K562 (cell line): ENCODE measurements around the gene SCRN2. TPM values are rescaled to one million over a fixed set of nuclear protein-coding genes. Genes with fewer than 3 reads are reported as not detected.
A peak's percentile ranks its signal among the peaks of the same experiment; 100 is the strongest.

ENCODE experiments used
- BHLHE40 ChIP-seq: IDR thresholded peaks from 2 replicates; pipeline ENCODE4 v1.6.1; 2011; ENCODE audit warnings: low read length, improper control_type of control experiment
- ETS2 ChIP-seq: IDR thresholded peaks from 2 replicates; pipeline ENCODE4 v1.6.1; 2016; ENCODE audit warnings: borderline replicate concordance, missing genetic modification characterization, mild to moderate bottlenecking, moderate library complexity, missing compliant biosample characterization; ENCODE audit not compliant: poor library complexity, severe bottlenecking
- FOXJ2 ChIP-seq: fragments of 200-800 bp; sonication (Bioruptor generic); IDR thresholded peaks from 2 replicates; pipeline ENCODE4 v1.6.1; 2016; ENCODE audit warnings: missing genetic modification characterization, missing compliant biosample characterization
- GABPB1 ChIP-seq: sonication (generic); formaldehyde crosslinking; IDR thresholded peaks from 2 replicates; pipeline ENCODE4 v1.8.0; 2022; ENCODE audit warnings: mild to moderate bottlenecking, missing genetic modification reagents
- GTF2F1 ChIP-seq: IDR thresholded peaks from 2 replicates; pipeline ENCODE4 v1.6.1; 2011; ENCODE audit warnings: low read depth, low read length, improper control_type of control experiment
- HDAC1 ChIP-seq, 2 experiments: fragments of 450-650 bp; IDR thresholded peaks; 2 replicates each; pipeline ENCODE4 v1.6.1; 2016 to 2017; ENCODE audit warnings: inconsistent platforms in 1 of 2, mild to moderate bottlenecking in 1 of 2, moderate library complexity in 1 of 2
- HEY1 ChIP-seq: fragments of 250-450 bp; sonication (Bioruptor Pico); IDR thresholded peaks from 2 replicates; pipeline ENCODE4 v1.5.0; 2020; ENCODE audit warnings: mild to moderate bottlenecking, moderate library complexity, borderline replicate concordance
- PCBP1 ChIP-seq: fragments of 200-400 bp; formaldehyde crosslinking; IDR thresholded peaks from 2 replicates; pipeline ENCODE4 v1.6.1; 2018; ENCODE audit warnings: mild to moderate bottlenecking, low read depth, low read length; ENCODE audit not compliant: poor library complexity, severe bottlenecking
- SETDB1 ChIP-seq: IDR thresholded peaks from one replicate; pipeline ENCODE4 v1.6.1; 2012; ENCODE audit warnings: low read length, control low read depth, inconsistent platforms
- SMAD3 ChIP-seq: fragments of 450-650 bp; formaldehyde crosslinking; conservative IDR thresholded peaks from 2 replicates; pipeline ENCODE4 v1.4.0; 2020; ENCODE audit warnings: mild to moderate bottlenecking
- SP2 ChIP-seq: IDR thresholded peaks from 2 replicates; pipeline ENCODE4 v1.6.1; 2011; ENCODE audit warnings: mild to moderate bottlenecking, low read depth, low read length, moderate library complexity; ENCODE audit not compliant: poor library complexity, severe bottlenecking; ENCODE audit errors: extremely low read depth
- SPI1 ChIP-seq: IDR thresholded peaks from 2 replicates; pipeline ENCODE4 v1.6.1; 2011; ENCODE audit warnings: low read depth, low read length, control low read depth, borderline replicate concordance
- TAF9B ChIP-seq: fragments of 450-650 bp; IDR thresholded peaks from 2 replicates; pipeline ENCODE4 v1.6.1; 2018; ENCODE audit warnings: mild to moderate bottlenecking; ENCODE audit not compliant: partially characterized antibody
- TCF3 ChIP-seq: sonication (generic); formaldehyde crosslinking; IDR thresholded peaks from 2 replicates; pipeline ENCODE4 v1.4.0; 2020; ENCODE audit warnings: mild to moderate bottlenecking, missing genetic modification reagents
- TEAD2 ChIP-seq: fragments of 450-650 bp; IDR thresholded peaks from 2 replicates; pipeline ENCODE4 v1.6.1; 2016; ENCODE audit warnings: missing genetic modification characterization, control low read depth, missing compliant biosample characterization
- ZNF175 ChIP-seq: fragments of 200-800 bp; sonication (Bioruptor generic); IDR thresholded peaks from 2 replicates; pipeline ENCODE4 v1.6.1; 2016; ENCODE audit warnings: low read depth, mild to moderate bottlenecking, missing genetic modification characterization, missing compliant biosample characterization
- ZNF217 ChIP-seq: sonication (generic); formaldehyde crosslinking; IDR thresholded peaks from 2 replicates; pipeline ENCODE4 v1.8.0; 2022; ENCODE audit warnings: mild to moderate bottlenecking, missing genetic modification reagents
- ZNF717 ChIP-seq: fragments of 250-450 bp; sonication (Bioruptor Pico); IDR thresholded peaks from 2 replicates; pipeline ENCODE4 v1.5.0; 2021
- ZNF780A ChIP-seq: fragments of 250-450 bp; sonication (Bioruptor Pico); IDR thresholded peaks from 2 replicates; pipeline ENCODE4 v1.5.0; 2021; ENCODE audit warnings: mild to moderate bottlenecking
- polyA plus RNA-seq, 8 experiments: library from polyadenylated mRNA; depleted of rRNA in 4 of 8; stranded (reverse) in 5 of 8; unstranded in 3 of 8; fragments of >200 nt; fragmentation: Nextera tagmentation in 2 of 8; fragmentation: Illumina TruSeq in 1 of 8; extraction: Ambion mirVana in 2 of 8; extraction: Trizol in 1 of 8; gene quantifications; 2 replicates each; pipeline versions ENCODE4 v1.2.1 to v1.2.3, GENCODE V29; 2011 to 2014; ENCODE audit warnings: inconsistent platforms in 1 of 8, missing spikeins in 1 of 8
- total RNA-seq, 7 experiments: library from RNA; depleted of rRNA in 6 of 7; stranded (reverse); fragments of >200 nt in 6 of 7; fragmentation: Illumina TruSeq in 2 of 7; extraction: Trizol in 2 of 7; gene quantifications; 2 replicates each; pipeline versions ENCODE4 v1.2.1 to v1.2.3, GENCODE V29; 2011 to 2021; ENCODE audit warnings: low replicate concordance in 1 of 7
- TF ChIP-seq, protein P1 (sequence below): fragments of 450-650 bp; formaldehyde crosslinking; IDR thresholded peaks from 2 replicates; pipeline ENCODE4 v1.4.0; 2022; ENCODE audit warnings: missing genetic modification characterization
- TF ChIP-seq, protein P2 (sequence below): sonication (generic); formaldehyde crosslinking; IDR thresholded peaks from 2 replicates; pipeline ENCODE4 v1.8.1; 2023; ENCODE audit warnings: mild to moderate bottlenecking, missing genetic modification reagents
- TF ChIP-seq, protein P3 (sequence below), 3 experiments: fragments of 200-800 bp in 1 of 3; sonication (Bioruptor generic) in 1 of 3; sonication (generic) in 1 of 3; formaldehyde crosslinking in 1 of 3; IDR thresholded peaks; 2 replicates each; pipeline versions ENCODE4 v1.6.1 to v1.8.0; 2016 to 2022; ENCODE audit warnings: mild to moderate bottlenecking in 2 of 3, missing compliant biosample characterization in 2 of 3, missing genetic modification characterization in 2 of 3, missing genetic modification reagents in 1 of 3
- TF ChIP-seq, protein P4 (sequence below): fragments of 450-650 bp; formaldehyde crosslinking; IDR thresholded peaks from 2 replicates; pipeline ENCODE4 v1.4.0; 2022; ENCODE audit warnings: missing genetic modification characterization

SCRN2 gene
- total and polyA plus RNA-seq, 9 of the 15 experiments (the other 6 are each of a cell fraction or from before 2014, with no cell fraction given), result 0.25 to 32.9 (median 13.6) TPM

DNA sequence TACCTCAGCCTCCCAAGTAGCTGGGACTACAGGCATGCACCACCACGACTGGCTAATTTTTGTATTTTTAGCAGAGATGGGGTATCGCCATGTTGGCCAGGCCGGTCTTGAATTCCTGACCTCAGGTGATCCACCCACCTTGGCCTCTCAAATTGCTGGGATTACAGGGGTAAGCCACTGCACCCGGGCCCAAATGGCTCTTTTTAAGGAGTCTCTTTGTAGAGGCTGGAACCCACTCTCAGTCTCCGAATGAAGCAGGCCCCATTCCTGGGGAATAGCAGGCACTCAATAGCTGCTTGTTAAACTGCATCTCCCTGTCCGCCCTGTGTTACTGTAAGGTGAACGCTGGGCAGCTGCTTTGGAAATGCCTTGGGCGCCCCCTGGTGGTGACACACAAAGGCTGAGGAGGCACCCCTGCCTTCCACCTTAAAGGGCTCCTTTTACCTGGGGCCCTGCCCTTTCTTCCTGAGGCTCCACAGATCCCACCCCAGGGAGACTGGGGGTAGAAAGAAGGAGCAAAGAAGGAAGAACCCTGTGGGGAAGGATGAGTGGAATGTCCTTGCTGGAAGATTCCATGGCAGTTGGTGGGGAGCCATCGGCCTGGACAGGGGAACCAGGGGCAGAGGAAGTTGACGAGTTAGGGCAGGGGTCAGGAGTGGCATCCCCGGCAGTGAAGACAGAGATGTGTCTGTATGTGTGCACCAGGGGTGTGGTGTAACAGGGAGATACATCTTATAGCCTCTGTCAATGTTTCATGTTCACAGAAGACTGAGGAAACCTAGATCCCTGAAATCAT is 48.9 kb upstream of the SCRN2 start (continued):
- TF ChIP-seq, protein P1, sequence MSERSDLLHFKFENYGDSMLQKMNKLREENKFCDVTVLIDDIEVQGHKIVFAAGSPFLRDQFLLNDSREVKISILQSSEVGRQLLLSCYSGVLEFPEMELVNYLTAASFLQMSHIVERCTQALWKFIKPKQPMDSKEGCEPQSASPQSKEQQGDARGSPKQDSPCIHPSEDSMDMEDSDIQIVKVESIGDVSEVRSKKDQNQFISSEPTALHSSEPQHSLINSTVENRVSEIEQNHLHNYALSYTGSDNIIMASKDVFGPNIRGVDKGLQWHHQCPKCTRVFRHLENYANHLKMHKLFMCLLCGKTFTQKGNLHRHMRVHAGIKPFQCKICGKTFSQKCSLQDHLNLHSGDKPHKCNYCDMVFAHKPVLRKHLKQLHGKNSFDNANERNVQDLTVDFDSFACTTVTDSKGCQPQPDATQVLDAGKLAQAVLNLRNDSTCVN (CRISPR knock-in tag), result no peak
- TF ChIP-seq HEY1 (CRISPR knock-in tag) (no peak), TEAD2 (tag) (no peak), SMAD3 (CRISPR knock-in tag) (no peak; the same call in 1 of the 2 replicates), ETS2 (no peak), TAF9B (no peak), HDAC1 (IDR thresholded peaks at IDR 0.05) (no peak), ZNF780A (CRISPR knock-in tag) (no peak), SPI1 (no peak), GABPB1 (peak; percentile 48; the same call in 1 of the 2 replicates), SP2 (no peak), TCF3 (CRISPR knock-in tag) (no peak), BHLHE40 (no peak), FOXJ2 (tag) (no peak), SETDB1 (no peak), ZNF175 (CRISPR knock-in tag) (0 out of 2 replicates have a peak, but pooled peaks have one; percentile 55), GTF2F1 (no peak), ZNF217 (CRISPR knock-in tag) (no peak), PCBP1 (no peak), ZNF717 (CRISPR knock-in tag) (no peak)
- TF ChIP-seq, protein P2, sequence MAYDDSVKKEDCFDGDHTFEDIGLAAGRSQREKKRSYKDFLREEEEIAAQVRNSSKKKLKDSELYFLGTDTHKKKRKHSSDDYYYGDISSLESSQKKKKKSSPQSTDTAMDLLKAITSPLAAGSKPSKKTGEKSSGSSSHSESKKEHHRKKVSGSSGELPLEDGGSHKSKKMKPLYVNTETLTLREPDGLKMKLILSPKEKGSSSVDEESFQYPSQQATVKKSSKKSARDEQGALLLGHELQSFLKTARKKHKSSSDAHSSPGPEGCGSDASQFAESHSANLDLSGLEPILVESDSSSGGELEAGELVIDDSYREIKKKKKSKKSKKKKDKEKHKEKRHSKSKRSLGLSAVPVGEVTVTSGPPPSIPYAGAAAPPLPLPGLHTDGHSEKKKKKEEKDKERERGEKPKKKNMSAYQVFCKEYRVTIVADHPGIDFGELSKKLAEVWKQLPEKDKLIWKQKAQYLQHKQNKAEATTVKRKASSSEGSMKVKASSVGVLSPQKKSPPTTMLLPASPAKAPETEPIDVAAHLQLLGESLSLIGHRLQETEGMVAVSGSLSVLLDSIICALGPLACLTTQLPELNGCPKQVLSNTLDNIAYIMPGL (CRISPR knock-in tag), result no peak
- TF ChIP-seq, protein P3, sequence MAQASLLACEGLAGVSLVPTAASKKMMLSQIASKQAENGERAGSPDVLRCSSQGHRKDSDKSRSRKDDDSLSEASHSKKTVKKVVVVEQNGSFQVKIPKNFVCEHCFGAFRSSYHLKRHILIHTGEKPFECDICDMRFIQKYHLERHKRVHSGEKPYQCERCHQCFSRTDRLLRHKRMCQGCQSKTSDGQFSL (CRISPR knock-in tag; IDR thresholded peaks at IDR 0.05), result no peak
- TF ChIP-seq, protein P3 (tag; IDR thresholded peaks at IDR 0.05), result no peak
- TF ChIP-seq, protein P4, sequence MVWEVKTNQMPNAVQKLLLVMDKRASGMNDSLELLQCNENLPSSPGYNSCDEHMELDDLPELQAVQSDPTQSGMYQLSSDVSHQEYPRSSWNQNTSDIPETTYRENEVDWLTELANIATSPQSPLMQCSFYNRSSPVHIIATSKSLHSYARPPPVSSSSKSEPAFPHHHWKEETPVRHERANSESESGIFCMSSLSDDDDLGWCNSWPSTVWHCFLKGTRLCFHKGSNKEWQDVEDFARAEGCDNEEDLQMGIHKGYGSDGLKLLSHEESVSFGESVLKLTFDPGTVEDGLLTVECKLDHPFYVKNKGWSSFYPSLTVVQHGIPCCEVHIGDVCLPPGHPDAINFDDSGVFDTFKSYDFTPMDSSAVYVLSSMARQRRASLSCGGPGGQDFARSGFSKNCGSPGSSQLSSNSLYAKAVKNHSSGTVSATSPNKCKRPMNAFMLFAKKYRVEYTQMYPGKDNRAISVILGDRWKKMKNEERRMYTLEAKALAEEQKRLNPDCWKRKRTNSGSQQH (CRISPR knock-in tag), result no peak
